H7 (cell line): ENCODE data around the gene ZNF367. TPM values are rescaled to one million over a fixed set of nuclear protein-coding genes. Genes with fewer than 3 reads are reported as not detected.

ENCODE experiments used
- DNase-seq: peaks from one replicate; pipeline ENCODE4 v3.0.0; 2012
- H3K27me3 ChIP-seq: 2 replicates; pipeline ENCODE4 v1.6.0; 2011; ENCODE audit warnings: mild to moderate bottlenecking, low read length; ENCODE audit not compliant: control insufficient read depth, insufficient read depth
- H3K36me3 ChIP-seq: replicated peaks from 2 replicates; pipeline ENCODE4 v1.5.1; 2011; ENCODE audit warnings: low read length; ENCODE audit not compliant: control insufficient read depth, insufficient read depth
- H3K4me3 ChIP-seq: 2 replicates; pipeline ENCODE4 v1.5.1; 2011; ENCODE audit warnings: low read depth, mild to moderate bottlenecking, control low read depth, low read length, moderate library complexity; ENCODE audit not compliant: insufficient read depth
- total RNA-seq: library from RNA; depleted of rRNA; stranded (reverse); fragments of >200 nt; shearing (Covaris generic); gene quantifications from 2 replicates; pipeline ENCODE4 v1.2.3, GENCODE V29; 2014; rRNA removed

Gene ZNF367
- total RNA-seq, 1 experiment from 2014 or later, result 10.0 TPM

DNA sequence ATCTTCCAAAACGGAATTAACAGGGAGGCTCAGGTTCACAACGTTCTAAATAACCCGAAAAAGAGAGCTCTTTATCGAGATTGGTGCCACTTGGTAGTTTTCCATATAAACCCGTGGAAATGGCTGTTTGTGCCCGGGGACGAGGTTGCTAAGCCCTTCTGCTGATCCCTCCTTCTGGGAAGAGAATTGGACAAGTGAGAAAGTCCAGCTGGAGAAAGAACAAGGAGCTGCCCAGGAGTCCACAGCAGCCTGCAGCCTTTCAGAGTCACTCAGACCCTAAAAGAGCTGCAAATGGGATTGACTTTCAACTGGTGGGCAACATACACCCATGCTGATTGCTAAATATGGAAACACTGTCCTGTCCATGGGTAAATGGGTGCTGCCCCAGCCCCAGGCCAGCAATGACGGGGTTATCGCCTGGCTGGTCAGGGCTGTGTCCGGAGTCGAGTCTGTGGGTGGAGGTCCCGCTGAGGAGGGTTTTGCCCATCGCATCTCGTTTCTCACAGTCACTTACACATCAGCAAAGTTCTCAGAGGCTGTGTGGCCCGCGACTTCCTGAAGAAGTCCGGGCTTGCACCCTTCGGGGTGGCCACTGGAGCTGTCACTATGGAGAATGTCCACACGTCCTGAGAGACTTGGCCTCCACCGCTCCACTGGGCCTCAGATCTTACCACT lies 75.5 kb downstream of the ZNF367 start:
- no peaks in the 10 kb centered on the region for H3K27me3 ChIP-seq
- H3K4me3 ChIP-seq, result no peak overlapping the region
- DNase-seq, result no peak
- H3K36me3 ChIP-seq, result no peaks in the 10 kb centered on the region

DNA sequence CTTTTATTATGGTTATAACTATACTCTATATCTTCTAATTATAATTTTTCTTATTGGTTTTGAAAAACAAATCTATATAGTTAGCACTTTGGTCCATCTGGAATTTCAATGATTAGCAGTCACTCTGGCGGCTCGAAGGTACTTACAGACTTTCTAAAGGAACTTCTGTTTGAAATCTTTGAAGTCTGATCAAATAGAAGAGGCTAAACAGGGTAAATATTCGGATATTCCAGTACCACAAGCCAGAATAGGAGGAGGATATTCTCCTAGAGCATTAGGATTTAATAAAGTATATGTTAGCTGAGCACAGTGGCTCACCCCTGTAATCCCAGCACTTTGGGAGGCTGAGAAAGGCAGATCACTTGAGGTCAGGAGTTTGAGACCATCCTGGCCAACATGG lies 77.5 kb downstream of the ZNF367 start:
- DNase-seq, result no peak
- no peaks in the 10 kb centered on the region for H3K36me3 ChIP-seq
- H3K4me3 ChIP-seq, result no peak overlapping the region
- no peaks in the 10 kb centered on the region for H3K27me3 ChIP-seq

DNA sequence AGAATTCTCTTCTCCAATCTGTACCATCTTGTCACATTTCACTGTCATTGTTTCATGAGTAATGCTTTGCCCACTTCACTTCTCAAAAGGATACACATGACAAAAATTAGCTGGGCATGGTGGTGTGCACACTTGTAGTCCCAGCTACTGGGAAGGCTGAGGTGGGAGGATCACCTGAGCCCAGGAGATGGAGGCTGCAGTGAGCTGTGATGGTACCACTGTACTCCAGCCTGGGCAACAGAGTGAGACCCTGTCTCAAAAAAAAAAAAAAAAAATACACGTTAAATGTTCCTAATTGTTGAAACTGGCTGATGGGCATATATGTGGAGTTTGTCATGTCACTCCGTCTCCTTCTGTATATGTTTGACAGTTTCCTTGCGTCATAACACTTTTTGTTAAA lies 79.9 kb downstream of the ZNF367 start:
- Histone ChIP-seq H3K4me3 (no peak overlapping the region), H3K36me3 (no peaks in the 10 kb centered on the region), H3K27me3 (no peaks in the 10 kb centered on the region)
- no peak for DNase-seq

Other genes starting within 250 kb of the ZNF367 start
- 0.24 TPM in 1 of 2 replicates, not detected in the other for gene HSD17B3, start 116.2 kb downstream of the ZNF367 start, total RNA-seq
- 10.3 and 16.1 TPM in 2 replicates for gene SLC35D2, start 34.7 kb downstream of the ZNF367 start, total RNA-seq
- gene HABP4, start 31.8 kb upstream of the ZNF367 start, total RNA-seq, result 4.6 and 10.0 TPM in 2 replicates
- 38.5 and 47.9 TPM in 2 replicates for gene CDC14B, start 201.5 kb upstream of the ZNF367 start, total RNA-seq
- gene PRXL2C, start 236.9 kb upstream of the ZNF367 start, total RNA-seq, result 7.9 and 12.0 TPM in 2 replicates